ENCODE results near the gene PSMA3.
"Not testable (repeated sequence)": the region's sequence is repeated elsewhere in the genome, so short reads cannot be mapped to it uniquely, and the experiment has no call there.

PSMA3 gene

DNA sequence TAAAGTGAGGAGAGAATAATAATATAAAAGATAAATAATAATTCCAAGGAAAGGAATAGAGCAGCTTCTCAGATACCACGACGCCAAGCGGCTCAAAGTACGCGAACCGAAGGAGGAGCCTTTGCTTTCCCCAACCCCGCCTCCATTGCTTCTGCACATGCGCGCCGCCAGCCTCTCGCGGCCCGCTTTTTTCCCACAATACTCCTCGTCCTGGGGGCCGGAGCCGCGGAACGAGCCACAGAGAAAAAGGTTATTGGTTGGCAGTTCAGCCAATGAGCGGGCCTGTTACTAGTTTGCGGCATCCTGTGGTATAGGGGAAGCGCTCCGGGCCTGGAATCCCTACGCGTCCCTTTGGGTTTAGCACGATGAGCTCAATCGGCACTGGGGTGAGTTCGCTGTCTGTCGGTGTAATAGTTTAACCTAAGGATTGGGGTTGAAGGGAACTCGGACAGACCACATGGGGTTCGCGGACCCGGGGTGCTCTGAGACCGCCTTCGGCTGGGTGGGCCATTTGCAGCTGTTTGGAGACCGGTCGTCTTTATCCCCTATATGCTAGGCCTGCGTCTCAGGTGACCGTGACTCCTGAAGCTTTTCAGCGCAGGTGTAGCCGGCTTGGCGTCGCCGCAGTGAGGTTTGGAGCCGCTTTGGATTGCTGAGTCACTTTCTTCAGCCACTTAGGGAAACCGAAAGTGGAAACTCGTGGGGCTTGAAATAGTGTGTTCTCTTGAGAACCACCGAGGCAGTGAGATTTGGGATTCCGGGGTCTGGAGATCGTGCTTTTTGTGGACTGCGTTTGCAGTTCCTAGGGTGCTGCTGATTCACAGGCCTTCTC lies at the start of gene PSMA3:
PSMA3 (plus strand) TSS at position 288 of the 832 bp plus-strand sequence; CDS start at position 366, 78 bp downstream.
- DNase-seq (ENCODE audit: low read depth in 2 of 3, low spot score in 1 of 3), result peak; percentile 93 to 97 (median 95)

DNA sequence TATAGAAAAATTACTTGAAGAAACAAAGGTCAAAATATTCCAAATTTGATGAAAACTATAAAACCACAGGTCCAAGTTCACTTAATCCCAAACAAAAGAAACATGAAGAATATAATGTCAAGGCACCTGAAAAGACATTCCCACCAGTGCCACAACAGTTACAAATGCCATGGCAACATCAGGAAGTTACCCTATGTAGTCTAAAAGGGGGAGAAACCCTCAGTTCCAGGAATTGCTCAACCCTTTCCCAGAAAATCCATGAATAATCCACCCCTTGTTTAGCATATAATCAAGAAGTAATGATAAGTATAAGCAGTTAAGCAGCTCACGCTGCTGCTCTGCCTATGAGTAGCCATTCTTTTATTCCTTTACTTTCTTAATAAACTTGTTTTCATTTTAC lies 48.4 kb upstream of the PSMA3 start:
- DNase-seq (ENCODE audit: low read depth in 2 of 3, low spot score in 1 of 3), result no peak

DNA sequence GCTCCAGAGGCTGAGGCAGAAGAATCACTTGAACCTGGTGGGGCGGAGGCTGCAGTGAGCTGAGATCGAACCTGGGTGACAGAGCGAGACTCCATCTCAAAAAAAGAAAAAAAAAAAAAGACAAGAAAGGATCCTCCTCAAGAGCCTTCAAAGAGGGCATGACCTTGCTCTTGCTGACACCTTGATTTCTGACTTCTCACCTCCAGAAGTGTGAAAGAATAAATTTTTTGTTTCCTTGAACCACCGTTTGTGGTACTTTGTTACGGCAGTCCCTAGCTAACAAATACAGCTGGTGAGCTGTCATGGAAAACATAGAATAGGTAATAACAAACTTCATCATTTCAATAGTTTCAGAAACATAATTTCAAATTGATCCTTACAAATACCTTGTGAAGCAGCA lies 46.6 kb upstream of the PSMA3 start:
- no peak for DNase-seq (ENCODE audit: low read depth in 2 of 3, low spot score in 1 of 3)

DNA sequence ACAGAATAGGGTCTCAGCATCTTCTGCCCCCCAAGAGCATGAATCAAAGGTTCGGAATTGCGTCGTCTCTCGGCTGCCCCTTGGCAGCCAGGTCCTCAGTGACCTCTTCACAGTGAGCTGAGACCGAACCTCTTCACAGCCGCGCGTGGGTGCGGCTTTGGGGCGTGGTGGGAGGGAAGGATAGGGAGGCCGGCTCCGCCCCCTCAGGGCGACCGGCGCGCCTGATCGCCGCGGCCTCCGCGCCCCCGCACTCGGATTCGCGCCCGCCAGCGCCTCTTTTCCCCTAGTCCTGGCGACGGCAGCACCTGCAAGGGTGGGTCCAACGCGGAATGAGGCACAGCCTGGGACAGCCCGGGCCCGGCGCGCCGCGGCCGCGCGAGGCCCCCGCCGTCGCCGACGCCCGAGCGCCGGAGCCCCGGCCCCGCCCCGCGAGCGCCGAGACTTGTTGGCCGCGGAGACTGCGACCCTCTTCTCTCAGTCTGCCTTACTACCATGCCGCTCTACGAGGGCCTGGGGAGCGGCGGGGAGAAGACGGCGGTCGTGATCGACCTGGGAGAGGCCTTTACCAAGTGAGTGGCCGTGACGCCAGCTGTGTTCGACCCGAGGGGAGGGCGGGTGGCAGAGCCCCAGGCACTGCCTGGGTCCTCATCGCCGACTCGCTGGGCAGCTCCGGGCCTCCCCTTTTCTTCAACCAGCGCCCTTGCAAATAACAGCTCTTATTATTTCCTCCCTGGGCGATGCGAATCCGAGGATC lies 44.7 kb upstream of the PSMA3 start, which contains the start of gene ACTR10:
ACTR10 (plus strand) TSS at position 424 of the 754 bp plus-strand sequence; CDS start at position 493, 69 bp downstream.
- DNase-seq (ENCODE audit: low read depth in 2 of 3, low spot score in 1 of 3), result peak; percentile 82 to 86 (median 83)

DNA sequence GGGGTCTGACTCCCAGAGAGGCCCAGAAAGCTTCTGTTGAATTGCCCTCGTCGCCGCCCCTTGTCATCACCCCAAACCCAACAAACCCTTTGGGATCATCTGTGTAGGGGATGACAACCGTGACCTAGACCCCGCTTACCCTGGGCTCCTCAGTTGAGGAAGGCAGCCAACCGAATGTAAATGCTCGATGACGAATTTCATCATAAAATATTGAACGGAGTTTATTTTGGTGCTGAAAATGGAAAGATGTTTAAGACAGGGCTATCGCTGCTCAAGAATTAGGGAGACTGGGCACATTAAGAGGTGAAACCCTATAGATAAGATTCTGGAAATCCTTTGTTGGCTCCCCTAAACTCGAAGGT lies 44.2 kb upstream of the PSMA3 start:
- peak in 1 of 3 donors; percentile 2 for DNase-seq (ENCODE audit: low read depth in 2 of 3, low spot score in 1 of 3)

DNA sequence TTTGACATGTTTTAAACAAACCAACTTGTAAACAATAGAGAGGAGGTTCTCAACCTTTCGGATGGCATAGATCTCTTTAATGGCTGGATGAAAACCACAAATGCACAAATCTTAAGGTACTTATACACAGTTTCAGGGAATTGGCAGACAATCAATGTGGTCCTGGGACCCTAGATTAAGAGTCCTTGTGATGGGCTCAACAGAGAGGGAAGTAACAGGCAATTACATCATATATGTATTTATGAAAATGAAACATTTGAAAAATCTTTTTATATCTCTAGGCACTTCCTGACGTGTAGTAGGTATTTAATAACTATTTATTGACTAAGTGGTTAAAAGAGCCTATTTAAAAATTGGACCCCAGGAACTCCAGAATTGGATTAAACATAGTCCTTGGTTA lies 43.8 kb upstream of the PSMA3 start:
- DNase-seq (ENCODE audit: low read depth in 2 of 3, low spot score in 1 of 3), result no peak

DNA sequence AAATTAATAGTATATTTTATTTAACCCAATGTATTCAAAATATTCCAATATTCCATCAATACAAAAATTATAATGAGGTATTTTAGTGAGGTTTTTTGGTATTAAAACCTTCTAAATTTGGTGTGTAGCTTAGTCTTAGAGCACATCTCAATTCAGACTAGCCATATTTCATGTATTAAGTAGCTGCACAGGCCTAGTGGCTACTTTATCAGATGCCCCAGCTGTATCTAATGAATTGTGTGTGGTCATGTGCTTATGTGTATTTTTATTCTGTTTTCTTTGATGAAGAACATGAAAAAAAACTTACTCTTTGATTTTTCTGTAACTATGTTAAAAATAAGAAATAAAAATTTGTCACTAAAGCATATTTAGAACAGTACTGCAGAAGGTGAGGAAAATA lies 31.5 kb upstream of the PSMA3 start:
- no peak for DNase-seq (ENCODE audit: low read depth in 2 of 3, low spot score in 1 of 3)

DNA sequence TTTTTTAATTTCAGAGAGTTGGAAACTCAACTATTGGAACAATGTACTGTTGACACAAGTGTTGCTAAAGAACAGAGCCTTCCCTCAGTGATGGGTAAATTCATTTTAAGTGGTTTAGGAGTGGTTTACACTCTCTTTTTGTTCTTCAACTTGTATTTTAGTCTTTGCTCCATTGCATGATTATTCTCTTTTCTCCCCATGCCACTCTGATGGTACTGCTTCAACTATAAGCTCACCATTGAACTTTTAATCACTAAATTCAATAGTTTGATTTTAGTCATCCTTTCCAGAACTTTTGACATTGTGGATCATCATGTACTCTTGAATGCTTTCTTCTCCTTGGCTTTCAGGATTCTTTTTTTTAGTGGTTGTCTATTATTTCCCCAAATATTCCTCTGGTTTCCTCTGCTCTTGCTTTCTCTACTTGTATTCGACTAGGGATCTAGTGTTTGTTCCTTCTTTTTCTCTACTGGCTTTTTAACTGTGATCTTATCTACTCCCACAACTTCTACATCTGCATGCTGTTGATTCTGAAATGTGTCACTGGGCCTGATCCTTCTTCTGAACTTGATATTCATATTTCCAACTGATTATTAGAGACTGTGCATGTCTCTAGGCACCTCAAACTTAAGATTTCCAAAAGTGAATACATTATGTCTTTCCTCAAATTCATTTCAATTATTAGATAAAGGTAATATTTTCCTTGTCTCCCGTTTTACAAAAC lies 29.3 kb upstream of the PSMA3 start:
- no peak for DNase-seq (ENCODE audit: low read depth in 2 of 3, low spot score in 1 of 3)

DNA sequence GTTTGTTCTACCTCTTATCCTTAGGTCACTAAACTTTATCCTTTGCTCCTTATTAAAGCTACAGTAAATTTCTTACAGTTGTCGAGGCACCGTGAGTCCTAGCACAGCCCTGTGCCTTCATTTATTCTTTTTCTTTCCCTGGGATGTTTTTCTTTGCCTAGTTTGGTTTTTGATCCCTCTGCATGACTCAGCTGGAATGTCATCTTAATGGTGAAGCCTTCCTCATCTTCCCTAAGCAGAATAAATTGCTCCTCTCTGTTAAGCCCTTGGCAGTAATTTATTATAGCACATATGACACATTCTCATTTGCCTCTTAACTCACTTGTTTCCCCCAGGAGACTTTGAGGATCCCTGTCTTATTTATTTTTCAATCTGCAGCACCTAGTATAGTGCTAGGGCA lies 28.1 kb upstream of the PSMA3 start:
- DNase-seq (ENCODE audit: low read depth in 2 of 3, low spot score in 1 of 3), result no peak

DNA sequence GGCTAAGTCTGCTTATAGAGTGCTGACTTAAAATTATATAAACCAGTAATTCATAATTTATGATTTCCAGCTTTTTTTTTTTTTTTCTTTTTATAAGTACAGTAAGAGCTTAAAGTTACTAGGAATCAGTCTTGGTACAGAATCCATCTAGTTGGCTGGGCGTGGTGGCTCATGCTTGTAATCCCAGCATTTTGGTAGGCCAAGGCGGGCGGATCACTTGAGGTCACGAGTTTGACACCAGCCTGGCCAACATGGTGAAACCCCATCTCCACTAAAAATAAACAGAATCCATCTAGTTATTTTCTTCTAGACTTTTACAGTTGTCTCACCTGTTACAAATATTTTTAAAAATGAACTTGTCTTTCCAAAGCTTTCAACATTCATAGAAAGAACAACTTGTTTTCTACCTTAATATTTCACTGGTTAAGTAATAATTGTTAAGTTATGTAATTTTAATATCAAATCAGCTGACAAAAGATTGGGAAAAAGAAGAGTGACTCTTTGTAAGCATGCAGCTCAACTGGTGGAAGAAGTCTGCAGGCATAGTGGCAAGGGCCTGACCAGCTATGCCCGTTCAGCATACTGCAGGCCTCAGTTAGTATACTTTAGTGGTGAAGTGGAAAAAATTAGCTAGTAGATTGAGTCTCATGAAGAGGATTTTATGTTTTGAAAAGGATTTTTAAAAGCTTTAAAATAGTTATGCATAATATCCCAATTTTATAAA lies 17.4 kb upstream of the PSMA3 start:
- DNase-seq (ENCODE audit: low read depth in 2 of 3, low spot score in 1 of 3), result no peak

DNA sequence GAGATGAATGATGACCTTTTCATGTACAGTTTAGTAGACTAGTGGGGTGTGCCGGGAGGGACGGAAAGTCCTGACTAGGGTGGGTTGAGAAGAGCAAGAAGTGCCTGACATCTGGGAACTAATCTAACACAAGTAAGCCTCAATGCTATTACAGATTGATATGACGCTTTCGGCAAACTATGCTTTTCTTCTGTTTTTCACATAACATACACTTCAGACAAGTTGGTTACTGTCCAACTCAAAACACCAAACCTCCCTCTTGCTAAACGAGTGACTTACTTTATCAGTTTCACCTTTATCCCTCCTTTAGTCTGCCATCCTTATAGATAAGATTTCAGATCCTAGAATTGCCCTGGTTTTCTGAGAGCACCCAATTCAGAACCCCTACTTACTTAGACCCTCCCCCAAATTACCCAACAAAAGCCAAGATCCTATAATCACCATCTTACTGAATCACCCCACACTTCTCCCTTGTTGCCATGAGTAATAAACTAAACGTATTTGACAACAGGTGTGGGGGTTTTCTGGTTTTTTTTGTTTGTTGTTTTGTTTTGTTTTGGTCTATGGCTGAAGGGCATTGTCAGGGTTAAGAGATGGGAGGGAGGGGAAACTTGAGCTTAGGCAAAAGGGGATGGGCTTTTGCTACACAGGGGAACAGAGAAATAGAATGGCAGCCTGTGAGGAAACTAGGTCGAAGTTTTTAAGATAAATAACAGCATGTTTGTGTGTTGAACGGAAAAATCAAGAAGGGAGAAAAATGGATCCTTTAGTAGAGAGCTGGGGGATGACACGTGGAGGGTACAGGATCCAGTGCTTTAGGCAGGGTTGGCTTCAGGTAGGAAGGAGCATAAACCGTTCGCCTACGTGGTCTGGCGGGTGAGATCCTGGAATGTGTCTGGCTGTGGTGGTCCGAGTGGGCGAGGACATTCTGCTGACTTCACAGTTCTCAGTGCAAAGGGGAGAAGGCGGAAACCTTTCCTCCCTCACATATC lies 6.1 kb upstream of the PSMA3 start:
- no peak for DNase-seq (ENCODE audit: low read depth in 2 of 3, low spot score in 1 of 3)

DNA sequence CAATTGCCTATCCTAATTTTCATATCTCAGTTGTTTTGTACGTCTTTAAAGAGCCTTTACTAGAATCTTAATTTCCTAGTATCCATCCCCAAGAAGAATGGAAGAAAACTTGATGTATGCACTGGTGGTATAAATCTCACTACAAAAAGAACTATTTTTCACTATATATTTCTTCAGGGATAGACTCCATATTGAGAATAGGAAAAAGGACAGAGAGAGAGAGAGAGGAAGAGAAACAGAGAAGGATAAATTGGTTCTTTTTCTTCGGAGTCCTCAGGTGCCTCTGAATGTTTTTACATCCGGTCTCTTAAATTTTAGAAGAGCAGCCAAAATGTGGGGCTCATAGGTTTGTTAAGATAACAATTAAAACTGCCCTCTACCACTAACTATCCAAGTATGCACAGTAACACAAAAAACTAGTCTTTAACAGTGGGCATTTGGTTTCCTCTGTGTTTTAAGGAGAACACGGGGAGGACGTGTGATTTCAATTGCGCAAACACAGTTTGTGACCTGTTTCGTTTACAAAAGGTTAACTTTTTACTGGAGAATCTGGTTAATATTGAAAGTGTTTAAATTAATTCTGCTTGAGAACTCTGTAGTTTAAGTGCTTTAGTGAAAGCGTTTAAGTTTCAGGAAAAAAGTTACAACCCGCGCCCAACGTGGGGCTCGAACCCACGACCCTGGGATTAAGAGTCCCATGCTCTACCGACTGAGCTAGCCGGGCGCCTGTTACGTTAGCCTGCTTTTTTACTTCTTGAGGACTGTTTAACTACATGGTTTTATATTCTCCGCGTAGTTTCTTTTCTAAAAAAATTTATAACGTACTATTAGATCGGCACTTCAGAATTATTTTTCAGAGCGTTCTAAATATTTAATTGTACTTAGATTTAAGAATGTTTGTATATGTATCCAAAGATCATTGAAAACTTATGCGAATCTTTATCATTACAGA lies 5.1 kb upstream of the PSMA3 start:
- peak; percentile 62 to 89 (median 70) for DNase-seq (ENCODE audit: low read depth in 2 of 3, low spot score in 1 of 3)

DNA sequence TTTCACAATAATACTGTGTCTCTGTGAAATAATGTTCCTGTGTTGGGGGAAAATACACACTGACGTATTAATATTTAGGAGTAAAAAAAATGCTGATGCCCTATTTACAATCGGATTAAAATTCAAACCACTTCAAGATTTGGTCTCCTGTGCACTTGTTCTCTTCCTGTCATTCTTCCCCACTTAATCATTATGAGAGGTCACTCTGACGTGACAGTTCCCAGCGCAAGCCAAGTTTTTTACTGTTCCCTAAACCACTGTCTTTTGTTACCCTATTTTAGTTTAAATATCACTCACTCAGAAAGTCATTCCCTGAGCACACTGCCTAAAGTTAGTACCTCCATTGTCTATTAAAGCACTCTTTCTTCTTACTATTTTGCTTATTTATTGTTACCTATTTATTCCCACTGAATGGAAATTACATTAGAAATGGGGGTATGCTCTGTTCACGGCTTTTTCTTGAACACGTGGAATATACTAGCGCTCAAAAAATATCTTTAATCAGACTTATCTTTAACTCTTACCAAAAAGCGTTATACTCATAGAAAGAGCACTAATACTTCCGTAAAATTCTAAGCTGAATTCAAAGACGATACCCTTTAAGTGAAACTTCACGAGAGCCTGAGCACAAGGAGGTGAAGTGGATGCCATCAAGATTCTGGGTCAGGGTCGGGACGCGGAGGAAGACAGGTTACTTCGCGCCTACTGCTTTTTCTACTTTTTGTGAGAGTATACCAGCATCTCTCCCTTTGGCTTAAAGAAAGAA lies 670 bp upstream of the PSMA3 start:
- no peak for DNase-seq (ENCODE audit: low read depth in 2 of 3, low spot score in 1 of 3)

DNA sequence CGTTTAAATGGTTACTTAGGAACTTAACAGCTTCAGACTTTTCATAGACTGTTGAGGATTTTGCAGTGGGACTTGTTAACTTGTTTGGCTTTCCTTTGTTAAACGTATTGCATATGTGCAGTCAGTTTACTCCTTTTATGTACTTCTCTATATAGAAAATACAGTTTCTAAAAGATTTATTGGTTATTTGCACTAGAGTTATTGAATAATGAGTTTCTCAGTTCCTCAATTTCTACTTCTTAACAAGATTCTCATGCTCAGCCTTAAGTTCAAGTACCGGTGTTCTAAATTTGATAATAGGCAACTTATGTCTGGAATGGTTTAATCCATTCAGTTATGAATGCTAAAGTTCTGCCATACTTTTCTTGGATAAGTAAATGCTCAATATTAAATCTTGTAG lies 919 bp downstream of the PSMA3 start:
- no peak for DNase-seq (ENCODE audit: low read depth in 2 of 3, low spot score in 1 of 3)

DNA sequence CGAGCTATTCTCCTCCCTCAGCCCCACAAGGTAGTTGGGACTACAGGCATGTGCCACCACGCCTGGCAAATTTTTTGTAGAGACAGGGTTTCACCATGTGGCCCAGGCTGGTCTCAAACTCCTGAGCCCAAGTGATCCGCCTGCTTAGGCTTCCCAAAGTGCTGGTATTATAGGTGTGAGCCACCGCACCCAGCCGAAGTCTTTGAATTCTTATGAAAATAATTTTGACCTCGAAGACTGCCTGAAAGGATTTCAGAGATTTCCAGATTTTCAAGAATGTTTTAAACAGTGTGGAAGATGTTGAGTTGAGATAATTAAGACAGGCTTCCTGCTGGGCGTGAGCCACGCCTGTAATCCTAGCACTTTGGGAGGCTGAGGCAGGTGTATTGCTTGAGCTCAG lies 5.0 kb downstream of the PSMA3 start:
- no peak for DNase-seq (ENCODE audit: low read depth in 2 of 3, low spot score in 1 of 3)

DNA sequence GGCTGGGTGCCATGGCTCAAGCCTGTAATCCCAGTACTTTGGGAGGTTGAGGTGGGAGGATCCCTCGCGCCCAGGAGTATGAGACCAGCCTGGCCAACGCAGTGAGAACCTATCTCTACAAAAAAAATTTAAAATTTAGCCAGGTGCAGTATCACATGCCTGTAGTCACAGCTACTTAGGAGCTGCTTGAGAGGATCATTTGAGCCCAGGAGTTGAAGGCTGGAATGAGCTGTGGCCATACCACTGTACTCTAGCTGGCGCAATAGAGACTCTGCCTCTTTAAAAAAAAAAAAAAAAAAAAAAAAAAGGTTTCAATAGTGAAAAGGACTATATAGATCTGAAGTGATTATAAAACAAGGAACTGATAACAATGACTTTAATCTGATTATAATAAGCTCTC lies 13.5 kb downstream of the PSMA3 start:
- DNase-seq (ENCODE audit: low read depth in 2 of 3, low spot score in 1 of 3), result no peak

DNA sequence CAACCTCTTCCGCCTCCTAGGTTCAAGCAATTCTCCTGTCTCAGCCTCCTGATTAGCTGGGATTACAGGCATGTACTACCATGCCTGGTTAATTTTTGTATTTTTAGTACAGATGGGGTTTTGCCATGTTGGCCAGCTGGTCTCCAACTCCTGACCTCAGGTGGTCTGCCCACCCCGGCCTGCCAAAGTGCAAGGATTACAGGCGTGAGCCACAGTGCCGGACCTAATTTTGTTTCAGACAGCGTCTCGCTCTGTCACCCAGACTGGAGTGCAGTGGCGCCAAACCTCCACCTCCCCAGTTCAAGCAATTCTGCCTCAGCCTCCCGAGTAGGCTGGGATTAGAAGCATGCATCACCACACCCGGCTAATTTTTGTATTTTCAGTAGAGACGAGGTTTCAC lies 17.4 kb downstream of the PSMA3 start:
- not testable (repeated sequence) for DNase-seq (ENCODE audit: low read depth in 2 of 3, low spot score in 1 of 3)

DNA sequence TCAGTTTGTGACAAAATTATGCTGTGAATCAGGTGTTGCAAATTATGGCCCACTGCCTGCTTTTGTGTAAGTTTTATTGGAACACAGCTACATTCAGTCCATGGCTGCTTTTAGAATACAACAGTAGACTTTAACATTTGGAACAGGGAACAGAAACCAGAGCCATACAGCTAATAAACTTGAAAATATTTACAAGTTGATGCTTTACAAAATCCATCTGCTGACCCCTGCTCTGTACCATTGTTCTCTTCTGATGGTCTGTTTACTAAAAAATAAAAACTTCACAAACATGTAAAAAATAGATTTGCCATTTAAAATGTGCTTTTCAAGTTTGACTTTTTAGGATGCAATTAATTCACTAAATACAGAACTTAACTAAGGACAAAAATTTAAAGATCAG lies 20.8 kb downstream of the PSMA3 start:
- no peak for DNase-seq (ENCODE audit: low read depth in 2 of 3, low spot score in 1 of 3)

Measured in stimulated activated CD4-positive, alpha-beta T cell treated with anti-CD3 and anti-CD28 coated beads, Interleukin-12 subunit alpha, Interleukin-12 subunit beta, amount 100 ng/mL, for 48 hours (primary cell).